B cell (primary cell): ENCODE data around the gene ACTR6. TPM values are rescaled to one million over a fixed set of nuclear protein-coding genes. Genes with fewer than 3 reads are reported as not detected.

Experiments used
- ATAC-seq: fragments of 200-7000 bp; cut with Tn5 transposase; one replicate; pipeline ENCODE4 v1.10.0; 2021; ENCODE audit warnings: low read depth, mild to moderate bottlenecking, moderate number of reproducible peaks, moderate library complexity
- CTCF ChIA-PET: fragments of 350-600 bp; sonication (Branson Sonifier 250); formaldehyde crosslinking; loops from one replicate; lab custom pipeline; 2021; ENCODE audit warnings: antibody characterized with exemption, inconsistent platforms; lab: Charles Lee
- POLR2A ChIA-PET: fragments of 350-600 bp; sonication (Branson Sonifier 250); formaldehyde crosslinking; loops from one replicate; lab custom pipeline; 2021; ENCODE audit warnings: antibody characterized with exemption; lab: Charles Lee
- DNase-seq: peaks from one replicate; pipeline ENCODE4 v3.0.0; 2013
- H2AFZ ChIP-seq: 2 replicates; pipeline ENCODE4 v1.6.1; 2012; ENCODE audit warnings: mild to moderate bottlenecking, low read depth, low read length; ENCODE audit not compliant: insufficient read depth, poor library complexity, severe bottlenecking
- H3K27ac ChIP-seq, 2 donors: 1 replicate in 1 of 2; 2 replicates in 1 of 2; pipeline ENCODE4 v1.5.1; 2012 to 2013; ENCODE audit warnings: low read length in 2 of 2, mild to moderate bottlenecking in 2 of 2, moderate library complexity in 1 of 2
- H3K27me3 ChIP-seq, 4 experiments: fragments of 200-600 bp in 1 of 4; sonication (generic) in 1 of 4; replicated peaks in 1 of 4; 1 replicate in 2 of 4; 2 replicates in 2 of 4; pipeline versions ENCODE4 v1.6.1 to v1.7.0; 2013 to 2016; ENCODE audit warnings: low read length in 3 of 4, mild to moderate bottlenecking in 2 of 4, mixed read lengths in 1 of 4, moderate library complexity in 1 of 4; ENCODE audit not compliant: insufficient read depth in 4 of 4, control insufficient read depth in 3 of 4; ENCODE audit errors: control extremely low read depth in 1 of 4
- H3K36me3 ChIP-seq, 2 experiments: replicated peaks in 1 of 2; 1 replicate in 1 of 2; 2 replicates in 1 of 2; pipeline versions ENCODE4 v1.6.1 to v1.7.1; 2013; ENCODE audit warnings: low read length in 1 of 2; ENCODE audit not compliant: insufficient read depth in 2 of 2, control insufficient read depth in 1 of 2; ENCODE audit errors: control extremely low read depth in 1 of 2, extremely low read depth in 1 of 2
- H3K4me1 ChIP-seq, 2 donors: fragments of 200-600 bp in 1 of 2; sonication (generic) in 1 of 2; 1 replicate in 1 of 2; 2 replicates in 1 of 2; pipeline versions ENCODE4 v1.5.1 to v1.6.1; 2013 to 2017; ENCODE audit warnings: low read length in 2 of 2; ENCODE audit not compliant: control insufficient read depth in 2 of 2, insufficient read depth in 2 of 2
- H3K4me2 ChIP-seq: replicated peaks from 2 replicates; pipeline ENCODE3; 2012; ENCODE audit warnings: mild to moderate bottlenecking, low read depth, low read length; ENCODE audit not compliant: poor library complexity, severe bottlenecking
- H3K4me3 ChIP-seq, 5 experiments: fragments of 200-600 bp in 1 of 5; sonication (generic) in 1 of 5; 1 replicate in 3 of 5; 2 replicates in 2 of 5; pipeline versions ENCODE4 v1.5.1 to v1.7.0; 2011 to 2016; ENCODE audit warnings: low read length in 4 of 5, mild to moderate bottlenecking in 4 of 5, low read depth in 2 of 5, control low read depth in 1 of 5, moderate library complexity in 1 of 5; ENCODE audit not compliant: insufficient read depth in 1 of 5; ENCODE audit errors: control extremely low read depth in 1 of 5, extremely low read depth in 1 of 5
- H3K79me2 ChIP-seq: fragments of 200-600 bp; sonication (generic); one replicate; pipeline ENCODE4 v1.6.0; 2016; ENCODE audit warnings: low read length; ENCODE audit not compliant: control insufficient read depth, insufficient read depth
- H3K9ac ChIP-seq: fragments of 200-600 bp; sonication (generic); 2 replicates; pipeline ENCODE4 v1.6.1; 2017; ENCODE audit warnings: mild to moderate bottlenecking, low read length, moderate library complexity
- H3K9me3 ChIP-seq, 3 donors: one replicate each; pipeline versions ENCODE4 v1.6.1 to v1.7.1; 2013; ENCODE audit warnings: low read length in 2 of 3; ENCODE audit not compliant: control insufficient read depth in 2 of 3, insufficient read depth in 1 of 3; ENCODE audit errors: control extremely low read depth in 1 of 3
- H4K20me1 ChIP-seq: 2 replicates; pipeline ENCODE4 v1.6.0; 2012; ENCODE audit warnings: mild to moderate bottlenecking, low read length; ENCODE audit not compliant: insufficient read depth, control insufficient read depth, poor library complexity, severe bottlenecking
- H3K27ac Mint-ChIP-seq: one replicate; pipeline ENCODE4 v1.8.0; 2021; ENCODE audit warnings: mixed read lengths
- H3K27me3 Mint-ChIP-seq: one replicate; pipeline ENCODE4 v1.8.0; 2021; ENCODE audit warnings: mixed read lengths
- H3K4me1 Mint-ChIP-seq: one replicate; pipeline ENCODE4 v1.8.0; 2021; ENCODE audit warnings: mixed read lengths
- H3K4me3 Mint-ChIP-seq: one replicate; pipeline ENCODE4 v1.8.0; 2021; ENCODE audit warnings: mixed read lengths
- H3K9me3 Mint-ChIP-seq: one replicate; pipeline ENCODE4 v1.8.0; 2022; ENCODE audit warnings: mixed read lengths; ENCODE audit not compliant: insufficient read depth
- CTCF ChIP-seq: fragments of 200-600 bp; IDR thresholded peaks from one replicate; pipeline ENCODE4 v1.8.0; 2022; ENCODE audit warnings: antibody characterized with exemption, mild to moderate bottlenecking
- EZH2 ChIP-seq: IDR thresholded peaks from 2 replicates; pipeline ENCODE4 v1.6.1; 2012; ENCODE audit warnings: borderline replicate concordance, low read depth, mild to moderate bottlenecking, moderate library complexity, low read length; ENCODE audit not compliant: insufficient read depth, poor library complexity, severe bottlenecking
- whole genome bisulfite sequencing: methylation state at CpG from one replicate; pipeline ENCODE4 v1.1.5; 2013; ENCODE audit warnings: missing lambda C conversion rate; ENCODE audit not compliant: insufficient coverage; 5-methylcytosine and 5-hydroxymethylcytosine counted together
- intact Hi-C: fragments of 100-400 bp; cut with micrococcal nuclease; formaldehyde crosslinking; loops from one replicate; pipeline ENCODE4 v1.10.0; 2022
- polyA plus RNA-seq: library from polyadenylated mRNA; depleted of rRNA; stranded (reverse); fragments of >200 nt; gene quantifications from 2 replicates; pipeline ENCODE4 v1.2.3, GENCODE V29; 2012
- total RNA-seq, 2 donors: library from RNA; stranded (reverse); fragments of 120-200 nt in 1 of 2; gene quantifications; 1 replicate in 1 of 2; 2 replicates in 1 of 2; pipeline versions ENCODE4 v1.2.3 to v1.2.4, GENCODE V29; 2013 to 2022

Gene ACTR6
- total and polyA plus RNA-seq, 2 donors (not counting 1 experiment from before 2014, with no cell fraction given) = 10.1 to 30.8 TPM

- peak overlapping the region in 1 of 5 experiments; percentile 28 for H3K4me3 ChIP-seq
- ATAC-seq = peak; percentile 99
- no peaks in the 10 kb centered on the region for H3K9me3 ChIP-seq
- no peaks in the 10 kb centered on the region for H3K9me3 Mint-ChIP-seq
- peak overlapping the region; percentile 73 for H3K27ac Mint-ChIP-seq
- H3K79me2 ChIP-seq = no peaks in the 10 kb centered on the region
- TF ChIP-seq CTCF (peak; percentile 28), EZH2 (no peak)
- no peaks in the 10 kb centered on the region for H4K20me1 ChIP-seq
- H2AFZ ChIP-seq = peak overlapping the region; percentile 46
- peak; percentile 71 for DNase-seq
- H3K27me3 Mint-ChIP-seq = no peaks in the 10 kb centered on the region
- peaks cover 13% of the 10 kb centered on the region for H3K4me1 Mint-ChIP-seq
- no peak overlapping the region for H3K27ac ChIP-seq
- ChIA-PET POLR2A (no interaction called here), CTCF (interaction anchor here (1.1 to 5.0 kb wide), 5 partner anchors 10 to 38 kb away, joined by 3 to 33 read pairs (median 3); partner anchors contain the start of gene ACTR6)
- no peak overlapping the region for H3K9ac ChIP-seq
- peaks cover 0 to 2% of the 10 kb centered on the region in 2 experiments for H3K36me3 ChIP-seq
- WGBS = 7% methylated on average over 15 of the region's 16 CpGs
- peak overlapping the region; percentile 57 for H3K4me2 ChIP-seq
- peaks cover 8 to 12% of the 10 kb centered on the region in 2 donors for H3K4me1 ChIP-seq
- H3K27me3 ChIP-seq = no peaks in the 10 kb centered on the region
- H3K4me3 Mint-ChIP-seq = peak overlapping the region; percentile 74
- intact Hi-C loops = loop anchor here (5.0 kb wide), 1 partner anchor 34 kb away; no protein-coding TSS in a partner anchor
Measured at GRCh38 chr12:100163416-100164152, 37.0 kb upstream of the ACTR6 start.

GRCh38 chr12:100164153-100164704, 36.4 kb upstream of the ACTR6 start:
- no CpG with 5 or more reads among the region's 7 CpGs for WGBS
- H3K4me2 ChIP-seq = peak overlapping the region; percentile 57
- H3K27ac Mint-ChIP-seq = peak overlapping the region; percentile 73

More at GRCh38 chr12:100164153-100164704, 36.4 kb upstream of the ACTR6 start:
- H3K9me3 ChIP-seq = no peaks in the 10 kb centered on the region
- H3K4me1 Mint-ChIP-seq = peaks cover 13% of the 10 kb centered on the region
- H3K9me3 Mint-ChIP-seq = no peaks in the 10 kb centered on the region
- peak overlapping the region; percentile 36 for H2AFZ ChIP-seq
- ChIA-PET CTCF (interaction anchor here (1.1 to 5.0 kb wide), 6 partner anchors 11 to 37 kb away, joined by 3 to 33 read pairs (median 3); partner anchors contain the start of gene ACTR6), POLR2A (no interaction called here)
- peaks cover 8 to 12% of the 10 kb centered on the region in 2 donors for H3K4me1 ChIP-seq
- peaks cover 0 to 2% of the 10 kb centered on the region in 2 experiments for H3K36me3 ChIP-seq
- no peaks in the 10 kb centered on the region for H4K20me1 ChIP-seq
- no peak overlapping the region for H3K9ac ChIP-seq
- no peaks in the 10 kb centered on the region for H3K27me3 ChIP-seq
- ATAC-seq (no peak), DNase-seq (no peak)
- TF ChIP-seq CTCF (no peak), EZH2 (no peak)
- peak overlapping the region; percentile 74 for H3K4me3 Mint-ChIP-seq
- H3K79me2 ChIP-seq = no peaks in the 10 kb centered on the region
- H3K4me3 ChIP-seq = no peak overlapping the region
- H3K27me3 Mint-ChIP-seq = no peaks in the 10 kb centered on the region
- no peak overlapping the region for H3K27ac ChIP-seq
- intact Hi-C loops = loop anchor here (5.0 kb wide), 1 partner anchor 33 kb away; no protein-coding TSS in a partner anchor
